Measurements from ENCODE around the gene VSIG4.
"Not testable (repeated sequence)": the region's sequence is repeated elsewhere in the genome, so short reads cannot be mapped to it uniquely, and the experiment has no call there.

VSIG4 gene

DNA sequence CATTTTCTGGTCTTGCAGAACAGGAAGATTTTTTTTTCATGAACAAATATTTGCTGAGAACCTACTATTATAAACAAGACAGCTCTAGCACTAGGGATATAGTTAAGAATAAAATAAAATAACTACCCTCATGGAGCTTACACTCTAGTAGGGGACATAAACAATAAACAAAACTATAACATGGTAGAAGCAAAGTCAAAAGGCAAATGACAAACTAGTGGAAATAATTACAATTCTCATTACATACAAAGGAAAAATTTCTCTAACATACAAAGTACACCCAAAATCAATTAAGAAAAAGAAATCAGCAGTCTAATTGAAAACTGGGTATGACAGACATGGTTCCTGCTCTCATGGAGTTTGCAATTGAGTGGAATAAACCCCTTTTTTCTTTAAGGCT, 32.0 kb downstream of the VSIG4 start:
- DNase-seq = no peak

DNA sequence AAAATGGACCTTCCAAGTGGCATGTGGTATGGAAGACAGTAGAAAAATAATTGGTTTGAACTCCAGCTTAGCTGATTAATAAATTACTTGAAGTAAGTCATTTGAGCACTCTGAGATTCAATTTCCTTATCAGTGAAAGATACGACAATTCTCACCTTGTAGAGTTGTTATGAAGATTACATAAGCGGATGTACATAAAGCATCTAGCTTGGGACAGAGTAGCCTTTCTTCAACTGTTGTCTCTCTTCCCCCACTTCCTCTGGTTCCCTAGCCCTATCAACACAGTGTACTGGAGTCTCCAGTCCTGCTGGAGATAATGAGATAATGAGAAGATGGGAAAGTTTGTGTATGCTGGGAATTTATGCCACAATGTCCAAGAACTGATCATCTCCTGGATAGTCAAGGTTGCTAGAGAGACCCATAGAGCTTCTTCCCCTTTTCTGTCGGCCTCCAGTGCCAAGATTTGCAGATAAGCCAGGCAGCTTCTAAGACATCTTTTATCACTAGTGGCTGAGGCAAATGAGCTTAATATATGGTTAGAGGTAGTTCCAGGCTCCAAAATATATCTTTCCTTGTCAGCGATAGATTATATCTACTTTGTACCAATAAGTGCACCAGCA, 33.9 kb downstream of the VSIG4 start:
- no peak for DNase-seq

DNA sequence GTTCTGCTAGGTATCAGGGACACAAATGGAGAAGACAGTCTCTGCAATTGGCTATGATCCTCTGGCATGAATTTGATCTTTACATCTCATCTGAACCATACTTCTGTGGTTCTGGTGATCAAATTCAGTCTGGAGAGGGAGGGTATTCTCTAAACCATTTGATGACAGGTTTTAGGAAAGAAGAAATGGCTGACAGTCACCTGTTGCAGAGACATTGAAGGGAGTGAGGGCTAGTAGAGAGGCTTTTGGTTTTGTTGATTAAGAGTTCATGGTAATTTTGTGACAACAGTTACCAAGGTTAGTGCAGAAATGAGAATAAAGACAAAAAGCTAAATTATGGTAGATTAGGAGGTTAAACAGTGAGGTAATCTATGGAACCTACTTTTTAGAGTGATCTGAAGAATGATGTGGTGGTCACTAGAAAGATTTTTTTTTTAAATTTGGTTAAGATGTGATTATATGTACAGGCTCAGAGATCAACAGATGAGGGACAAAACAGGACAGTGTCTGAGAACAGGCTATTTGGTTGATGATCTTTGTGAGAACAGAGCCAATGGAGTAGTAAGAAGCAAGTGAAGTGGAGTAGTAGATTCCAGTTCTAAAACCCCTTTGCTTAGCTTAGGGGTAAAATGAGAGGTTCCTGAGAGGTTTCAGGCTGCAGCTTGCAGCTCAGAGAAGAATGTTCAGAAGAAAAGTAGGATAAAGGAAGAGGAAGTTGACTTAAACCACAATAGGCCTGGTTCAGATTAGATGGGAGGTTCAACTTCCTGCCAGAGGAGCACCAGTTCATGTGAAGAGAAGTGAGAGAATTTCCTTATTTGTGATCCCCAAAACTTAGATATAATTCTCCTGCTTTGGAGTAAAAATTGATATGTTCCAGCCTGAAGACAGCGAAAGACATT, 34.7 kb downstream of the VSIG4 start:
- DNase-seq = no peak

DNA sequence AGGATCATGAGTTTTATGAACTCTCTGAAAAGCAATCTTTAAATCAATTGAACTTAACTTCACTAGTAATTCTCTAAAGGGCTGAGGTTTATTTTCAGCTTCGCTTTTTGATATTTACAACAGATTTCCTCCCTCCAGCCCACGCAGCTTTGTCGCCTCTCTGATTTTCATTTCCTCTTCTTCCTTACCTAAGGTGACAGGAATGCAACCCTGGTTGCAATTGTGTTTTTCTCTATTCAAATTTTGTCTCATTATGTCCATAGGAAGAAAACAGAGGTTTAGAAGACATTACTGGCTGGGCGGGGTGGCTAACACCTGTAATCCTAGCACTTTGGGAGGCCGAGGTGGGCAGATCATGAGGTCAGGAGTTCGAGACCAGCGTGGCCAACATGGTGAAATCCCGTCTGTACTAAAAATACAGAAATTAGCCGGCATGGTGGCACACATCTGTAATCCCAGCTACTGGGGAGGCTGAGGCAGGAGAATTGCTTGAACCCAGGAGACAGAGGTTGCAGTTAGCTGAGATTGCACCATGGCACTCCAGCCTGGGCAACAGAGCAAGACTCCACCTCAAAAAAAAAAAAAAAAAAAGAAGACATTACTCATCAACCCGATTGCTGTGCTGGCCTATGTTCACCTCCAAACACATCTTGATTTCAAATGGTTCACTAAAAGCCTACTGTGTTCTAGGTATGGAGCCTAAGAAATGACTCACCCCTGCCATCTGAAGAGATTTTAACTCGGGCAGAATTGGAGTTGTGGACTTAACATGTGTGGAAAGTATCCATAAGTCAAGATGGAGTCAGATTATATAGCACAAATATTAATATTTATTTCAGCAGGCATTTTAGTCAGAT, 36.8 kb downstream of the VSIG4 start:
- no peak for DNase-seq

DNA sequence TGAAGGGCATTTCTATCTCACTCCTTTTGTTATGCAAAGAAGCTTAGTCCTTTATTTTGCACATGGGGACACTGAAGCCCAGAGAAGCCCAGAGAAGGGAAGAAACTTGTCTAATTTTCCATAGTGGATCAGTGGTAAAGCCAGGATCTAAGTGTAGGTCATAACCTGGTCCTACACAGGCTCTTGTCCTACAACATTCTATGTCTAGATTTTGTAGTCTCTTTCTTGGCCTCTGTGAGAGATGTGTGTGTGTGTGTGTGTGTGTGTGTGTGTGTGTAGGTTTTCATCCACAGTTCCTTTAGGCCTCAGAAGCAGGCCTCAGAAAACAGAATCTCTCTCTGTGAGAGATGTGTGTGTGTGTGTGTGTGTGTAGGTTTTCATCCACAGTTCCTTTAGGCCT, 38.3 kb downstream of the VSIG4 start:
- DNase-seq = no peak

DNA sequence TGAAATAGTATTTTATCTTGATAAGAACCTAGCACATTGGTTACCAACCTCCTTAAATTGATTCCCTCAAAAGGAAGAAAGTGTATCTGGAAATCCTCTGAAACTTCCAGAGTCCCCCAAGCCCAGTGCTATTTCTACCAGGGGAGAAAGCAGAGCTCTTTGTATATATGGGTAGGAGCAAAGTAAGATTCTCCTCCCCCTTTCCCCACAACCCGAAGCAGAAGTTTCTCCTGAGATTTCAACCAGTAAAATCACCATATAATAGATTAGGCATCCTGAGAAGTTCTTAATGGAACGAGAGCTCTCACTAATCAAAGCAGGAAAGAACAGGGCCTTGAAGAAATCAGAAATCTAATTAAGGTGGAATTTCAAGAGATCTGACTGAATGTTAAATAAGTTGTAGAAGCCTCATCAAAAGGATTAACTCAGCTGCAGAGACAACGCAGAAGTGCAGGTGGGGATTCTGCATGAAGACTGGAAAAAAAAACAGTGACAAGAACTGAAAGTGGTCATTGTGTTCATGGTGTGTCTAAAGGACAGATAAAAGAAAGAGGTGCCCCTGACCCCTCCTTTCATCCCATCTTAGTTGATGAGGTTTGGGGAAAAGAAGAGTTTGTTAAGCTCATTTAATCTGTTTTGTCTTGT, 39.1 kb downstream of the VSIG4 start:
- no peak for DNase-seq

DNA sequence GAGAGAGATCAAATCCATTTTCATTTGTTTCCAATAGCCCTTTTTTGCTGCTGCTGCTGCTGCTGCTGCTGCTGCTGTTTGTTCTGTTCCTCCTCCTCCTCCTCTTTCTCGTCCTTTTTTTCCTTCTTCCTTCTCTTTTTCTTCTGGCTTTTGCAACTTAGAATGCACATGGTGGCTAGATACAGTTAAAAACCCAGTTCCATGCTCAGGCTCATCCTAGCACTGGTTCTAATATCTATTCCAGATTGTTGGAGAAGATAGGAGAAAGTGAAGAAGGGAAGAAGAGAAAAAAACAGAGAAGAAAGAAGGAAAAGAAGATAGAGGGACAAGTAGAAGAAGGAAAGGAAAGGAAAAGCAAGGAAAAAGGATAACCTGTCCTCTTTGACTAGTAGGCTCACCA, 39.7 kb downstream of the VSIG4 start:
- DNase-seq = no peak

DNA sequence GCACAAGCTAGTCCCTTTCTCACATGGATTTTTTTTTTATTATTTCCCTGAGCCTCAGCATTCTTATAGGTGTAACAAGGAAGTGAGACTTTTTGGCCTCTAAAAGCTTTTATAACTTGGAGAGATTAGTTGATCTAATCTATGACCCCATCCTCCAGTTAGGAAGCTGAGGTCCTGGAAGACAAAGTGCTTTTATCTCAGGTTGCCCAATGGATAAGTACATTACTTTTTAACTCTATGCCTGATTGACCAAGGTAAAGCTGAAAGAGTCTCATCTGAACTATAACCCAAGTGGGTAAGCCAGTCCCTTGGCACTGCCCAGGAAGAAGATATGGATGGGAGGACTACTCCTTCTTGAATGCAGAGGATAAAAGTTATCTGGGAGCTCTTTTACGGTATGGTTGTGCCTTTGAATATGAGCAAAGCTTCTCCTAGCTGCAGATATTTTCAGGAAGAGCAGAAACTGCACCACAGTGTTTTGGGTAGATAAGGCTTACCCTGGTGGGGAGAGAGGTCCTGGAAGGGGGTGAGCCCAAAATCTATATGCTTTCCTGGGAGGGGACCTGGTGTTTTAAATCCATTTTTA, 40.2 kb downstream of the VSIG4 start:
- no peak for DNase-seq

DNA sequence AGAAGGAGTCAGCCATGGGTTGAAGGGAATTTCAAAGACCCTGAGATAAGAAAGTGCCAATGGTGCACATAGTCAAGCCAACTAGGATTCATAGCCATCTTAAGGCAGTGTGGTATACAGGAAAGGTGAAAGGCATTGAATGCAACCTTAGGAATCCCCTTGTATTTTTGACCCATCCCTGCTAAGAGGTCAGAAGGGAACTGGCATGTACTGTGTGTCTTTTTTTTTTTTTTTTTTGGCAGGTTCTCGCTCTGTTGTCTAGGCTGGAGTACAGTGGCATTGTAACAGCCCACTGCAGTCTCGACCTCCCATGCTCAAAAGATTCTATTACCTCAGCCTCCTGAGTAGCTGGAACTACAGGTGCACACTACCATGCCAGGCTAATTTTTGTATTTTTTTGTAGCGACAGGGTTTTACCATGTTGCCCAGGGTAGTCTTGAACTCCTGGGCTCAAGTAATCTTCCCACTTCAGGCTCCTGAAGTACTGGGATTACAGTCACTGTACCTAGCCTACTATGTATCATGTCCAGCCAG, 40.8 kb downstream of the VSIG4 start:
- DNase-seq = no peak

DNA sequence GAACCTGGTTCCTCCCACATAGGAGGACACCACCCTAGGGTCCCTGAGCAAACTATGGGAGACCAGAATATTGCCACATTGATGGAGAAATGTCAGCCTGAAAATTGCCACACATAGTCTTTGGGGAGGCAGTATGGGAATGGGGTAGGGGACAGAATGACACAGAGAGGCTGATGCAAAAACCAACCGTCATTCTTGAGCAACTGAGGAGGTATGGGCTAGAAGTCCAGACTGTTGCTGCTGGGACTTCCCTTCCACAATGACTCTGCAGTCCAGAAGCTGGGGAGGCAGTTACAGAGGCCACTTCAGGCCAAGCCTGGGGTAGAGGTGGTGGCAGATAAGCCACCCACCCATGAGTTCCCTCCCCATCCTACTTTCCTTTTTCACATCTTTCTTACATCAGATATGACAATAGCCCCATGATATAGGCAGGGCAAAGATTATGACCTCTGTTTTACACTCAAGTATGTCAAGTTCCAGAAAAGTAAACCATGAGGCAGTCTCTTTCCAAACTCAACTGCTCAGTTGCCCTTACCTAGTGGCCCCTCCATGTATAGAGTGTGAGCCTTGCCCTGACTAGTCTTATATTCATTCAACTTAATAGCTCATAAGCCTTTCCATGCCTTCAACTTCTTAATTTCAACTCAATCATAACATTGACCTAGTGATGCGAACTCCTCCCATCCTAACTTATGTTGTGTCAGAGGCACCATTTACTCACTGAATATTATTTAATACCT, 41.7 kb downstream of the VSIG4 start:
- no peak for DNase-seq

DNA sequence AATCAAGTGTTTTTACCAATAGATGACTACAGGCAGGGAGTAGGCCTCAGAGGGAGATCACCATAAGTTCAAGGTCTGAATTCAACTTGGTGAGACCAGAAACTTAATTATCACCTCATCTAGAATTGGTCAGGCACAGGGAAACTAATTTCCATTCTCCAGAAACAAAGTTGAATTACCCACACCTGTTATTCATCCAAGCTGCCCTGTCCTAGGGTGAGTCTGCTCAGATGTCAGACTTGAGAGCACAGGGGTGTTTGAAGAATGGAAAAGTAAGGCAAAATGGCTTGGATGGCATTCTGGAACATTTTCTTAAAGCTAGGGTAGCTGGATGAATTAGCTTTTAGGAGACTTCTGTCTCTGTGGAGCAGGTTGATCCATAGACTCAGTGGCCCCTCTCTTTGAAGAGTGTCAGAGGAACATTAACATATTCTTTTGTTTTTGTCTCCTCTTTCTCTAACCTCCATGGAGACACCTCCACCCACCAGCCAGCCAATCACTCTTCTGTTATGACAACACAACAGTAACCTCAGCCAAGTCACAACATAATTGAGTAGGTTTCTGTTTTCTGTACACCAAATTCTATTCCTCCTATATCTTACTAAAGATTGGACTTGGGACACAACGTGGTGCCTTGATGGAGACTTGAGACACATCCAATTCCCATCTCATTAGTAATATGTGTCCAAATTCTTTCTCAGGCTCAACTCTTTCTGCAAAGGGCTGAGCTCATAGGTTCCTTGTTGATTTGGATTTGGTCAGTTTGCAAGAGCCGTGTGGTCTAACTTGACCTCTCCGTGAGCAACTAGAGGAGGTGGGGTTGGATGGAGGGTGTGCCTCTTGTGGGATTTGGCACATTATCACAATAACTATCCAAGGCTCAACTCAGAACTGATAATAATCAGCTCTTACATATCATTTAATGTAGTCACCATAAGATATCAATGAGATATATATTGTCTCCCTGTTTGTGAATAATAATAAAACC, 45.1 kb downstream of the VSIG4 start:
- no peak for DNase-seq

DNA sequence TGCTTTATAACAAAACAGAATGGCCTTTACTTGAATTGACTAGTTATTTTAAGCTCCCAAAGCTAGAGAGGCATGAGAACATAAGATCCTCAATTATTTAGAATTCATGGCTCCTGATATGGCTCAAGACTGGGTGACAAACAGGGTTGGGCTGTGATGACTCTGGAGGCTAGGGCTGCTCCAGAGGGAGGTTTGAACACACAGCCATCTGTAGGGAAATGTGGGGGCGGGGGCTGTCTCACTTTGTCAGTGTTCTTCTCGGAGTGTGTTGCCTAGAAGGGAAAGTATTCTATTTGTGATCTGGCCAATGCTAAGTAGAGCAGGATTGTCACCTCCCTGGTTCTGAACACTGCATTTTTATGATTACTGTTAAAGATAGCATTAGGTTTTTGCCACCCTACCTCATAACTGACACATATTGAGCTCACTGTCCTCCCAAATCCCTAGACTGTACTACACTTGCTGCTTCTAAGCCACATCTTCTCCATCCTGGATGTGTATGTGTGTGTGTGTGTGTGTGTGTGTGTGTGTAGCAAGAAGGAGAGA, 45.9 kb downstream of the VSIG4 start:
- no peak for DNase-seq

DNA sequence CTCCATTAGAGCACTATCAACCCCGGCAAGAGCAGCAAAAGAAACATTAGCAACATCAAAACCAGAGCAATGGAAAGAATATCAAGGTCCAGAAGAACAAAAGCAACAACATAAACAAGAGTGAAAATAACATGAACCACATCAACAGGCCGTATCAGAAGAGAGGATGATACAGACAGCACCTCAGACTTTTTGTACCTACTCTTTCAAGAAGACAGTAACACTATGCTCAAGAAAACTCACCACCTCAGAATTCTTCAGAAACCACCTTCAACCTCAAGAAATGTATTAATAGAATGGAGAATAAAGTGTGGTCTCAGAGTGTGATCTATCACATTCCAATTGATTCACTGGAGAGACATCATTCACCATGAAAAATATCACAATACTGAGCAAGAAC, 46.5 kb downstream of the VSIG4 start:
- DNase-seq = no peak

DNA sequence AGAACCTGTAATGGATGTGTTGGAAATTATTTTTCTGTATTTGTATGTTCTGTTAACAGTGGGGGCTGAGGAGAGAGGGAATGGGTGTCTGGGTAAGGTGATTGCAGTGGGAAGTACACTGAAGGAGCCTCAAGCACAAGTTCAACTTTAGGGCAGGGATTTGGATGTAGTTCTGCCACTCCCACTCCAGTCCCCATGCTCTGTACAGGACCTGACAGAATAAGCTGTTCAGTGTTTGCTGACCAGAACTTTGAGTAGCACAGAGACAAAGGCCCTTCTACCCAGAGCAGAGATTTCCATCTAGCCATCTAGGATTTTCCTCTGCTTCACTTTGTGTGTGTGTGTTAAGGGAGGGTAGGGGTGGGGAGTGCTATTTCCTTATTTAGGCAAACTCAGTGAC, 49.2 kb downstream of the VSIG4 start:
- no peak for DNase-seq

DNA sequence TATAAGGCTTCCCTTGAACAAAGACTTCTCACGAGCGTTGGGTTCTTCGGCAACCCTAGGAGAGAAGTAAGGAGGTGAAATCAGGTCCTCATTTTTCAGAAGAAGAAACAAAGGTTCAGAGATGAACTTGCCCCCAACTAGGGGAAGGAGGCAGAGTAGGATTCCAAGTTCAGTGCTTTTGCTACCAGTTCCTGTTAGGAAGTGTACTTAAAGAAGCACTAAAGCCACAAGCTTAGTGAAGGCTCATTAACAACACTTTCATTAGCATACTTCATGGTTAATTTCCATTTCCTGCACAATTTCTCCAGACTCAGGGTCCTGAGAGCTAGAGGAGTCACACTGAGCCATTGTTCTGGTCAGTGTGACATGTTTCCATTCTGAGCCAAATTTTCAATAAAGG, 52.1 kb downstream of the VSIG4 start:
- no peak for DNase-seq

DNA sequence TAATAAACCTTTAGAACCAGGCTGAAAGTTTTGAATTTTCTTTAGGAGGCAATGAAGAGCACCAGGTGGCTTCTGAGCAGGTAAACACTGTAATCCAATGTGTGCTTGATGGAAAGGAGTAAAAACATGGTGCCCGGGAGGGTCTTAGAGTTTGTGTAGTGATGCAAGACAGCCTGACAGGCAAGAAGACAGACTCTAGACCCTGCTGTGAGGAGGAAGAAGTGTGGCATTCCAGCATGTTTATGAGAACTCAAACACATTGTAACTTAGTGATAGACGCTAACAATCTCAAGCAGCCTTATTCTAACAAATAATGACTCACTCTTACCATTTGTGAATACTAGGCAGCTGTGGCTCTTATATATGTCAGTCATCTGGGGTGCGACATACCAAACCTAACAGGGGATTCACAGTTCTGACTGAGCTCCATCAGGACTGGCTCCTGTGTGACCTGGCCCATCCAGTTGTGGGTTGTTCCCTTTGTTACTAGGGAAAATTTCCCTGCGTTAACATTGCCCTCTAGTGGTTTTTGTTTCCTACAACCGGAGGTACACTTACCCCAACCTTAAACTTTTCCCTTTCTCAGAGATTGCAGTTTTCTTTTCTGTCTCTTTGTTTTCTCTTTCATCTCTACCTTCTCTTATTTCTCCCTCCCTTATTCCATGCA, 53.8 kb downstream of the VSIG4 start:
- DNase-seq = peak; percentile 75

DNA sequence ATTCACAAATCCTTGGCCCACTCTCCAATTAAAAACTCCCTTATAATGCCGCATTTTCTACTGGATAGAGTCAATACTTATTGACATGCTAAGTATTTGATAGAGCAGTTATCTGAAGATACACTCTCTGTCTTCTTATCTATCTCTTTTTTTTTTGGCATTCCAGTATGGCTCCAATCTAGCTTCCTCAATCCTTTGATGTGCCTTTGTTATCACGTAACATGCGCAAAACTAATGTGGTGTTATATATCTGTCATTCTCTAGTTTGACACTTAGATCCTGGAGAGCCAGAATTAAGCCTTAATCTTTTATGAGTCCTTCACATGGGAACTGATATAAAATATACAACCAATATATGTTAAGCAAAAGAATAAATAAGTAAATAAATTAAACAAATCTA, 54.7 kb downstream of the VSIG4 start:
- DNase-seq = no peak

DNA sequence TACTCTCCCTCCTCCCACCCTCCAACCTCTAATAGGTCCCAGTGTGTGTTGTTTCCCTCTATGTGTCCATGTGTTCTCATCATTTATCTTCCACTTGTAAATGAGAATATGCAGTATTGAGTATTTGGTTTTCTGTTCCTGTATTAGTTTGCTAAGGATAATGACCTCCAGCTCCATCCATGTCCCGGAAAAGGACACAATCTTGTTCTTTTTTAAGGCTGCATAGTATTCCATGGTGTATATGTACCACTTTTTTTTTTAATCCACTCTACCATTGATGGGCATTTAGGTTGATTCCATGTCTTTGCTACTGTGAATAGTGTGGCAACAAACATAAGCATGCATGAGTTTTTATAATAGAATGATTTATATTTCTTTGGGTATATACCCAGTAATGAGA, 62.7 kb downstream of the VSIG4 start:
- DNase-seq = not testable (repeated sequence)

DNA sequence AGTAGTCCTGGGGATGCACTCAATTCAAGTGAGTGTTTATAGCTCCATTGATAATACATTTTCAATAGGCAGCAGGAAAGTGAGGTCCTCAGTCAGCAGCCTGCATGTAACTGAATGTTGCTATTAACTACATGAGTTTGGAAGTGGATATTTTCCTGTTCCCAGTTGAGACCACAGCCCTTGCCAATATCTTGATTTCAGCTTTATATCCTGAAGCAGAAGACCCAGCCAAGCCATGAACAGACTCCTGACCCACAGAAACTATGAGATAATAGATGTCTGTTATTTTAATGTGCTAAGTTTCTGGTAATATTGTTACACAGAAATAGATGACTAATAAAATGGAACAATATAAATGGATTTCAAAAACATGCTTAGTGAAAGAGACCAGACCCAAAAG, 63.7 kb downstream of the VSIG4 start:
- DNase-seq = no peak

All from activated CD4-positive, alpha-beta T cell treated with anti-CD3 and anti-CD28 coated beads, Interleukin-10, Interleukin-2, amounts not matched to agents 100 ng/mL and 50 ng/mL, durations not matched to agents 16 hours and 8 hours (primary cell).